K562 (cell line): ENCODE results near the gene CD46. TPM values are rescaled to one million over a fixed set of nuclear protein-coding genes. Genes with fewer than 3 reads are reported as not detected.

Source experiments
- BRD9 ChIP-seq: fragments of 450-650 bp; IDR thresholded peaks from 2 replicates; pipeline ENCODE4 v1.6.1; 2018; ENCODE audit warnings: low read depth; ENCODE audit not compliant: partially characterized antibody
- CCNT2 ChIP-seq: IDR thresholded peaks from 2 replicates; pipeline ENCODE4 v1.6.1; 2011; ENCODE audit warnings: borderline replicate concordance, low read depth, mild to moderate bottlenecking, moderate library complexity, mixed read lengths, low read length; ENCODE audit not compliant: insufficient read length; ENCODE audit errors: extremely low read depth
- ELF4 ChIP-seq: fragments of 450-650 bp; formaldehyde crosslinking; IDR thresholded peaks from 2 replicates; pipeline ENCODE4 v1.4.0; 2022; ENCODE audit warnings: missing genetic modification characterization
- FOXA3 ChIP-seq, 2 experiments: fragments of 450-650 bp in 1 of 2; sonication (generic) in 1 of 2; formaldehyde crosslinking; IDR thresholded peaks in 1 of 2; conservative IDR thresholded peaks in 1 of 2; 2 replicates each; pipeline versions ENCODE4 v1.4.0 to v1.8.0; 2020 to 2022; ENCODE audit warnings: mild to moderate bottlenecking in 2 of 2, missing genetic modification reagents in 1 of 2
- GTF2E2 ChIP-seq: fragments of 200-800 bp; sonication (Bioruptor generic); IDR thresholded peaks from 2 replicates; pipeline ENCODE4 v1.6.1; 2016; ENCODE audit warnings: missing genetic modification characterization, missing compliant biosample characterization
- JUN ChIP-seq, 2 experiments: sonication (generic) in 1 of 2; formaldehyde crosslinking in 1 of 2; IDR thresholded peaks; 2 replicates each; pipeline versions ENCODE4 v1.6.1 to v1.8.0; 2012 to 2022; ENCODE audit warnings: borderline replicate concordance in 2 of 2, mild to moderate bottlenecking in 2 of 2, improper control_type of control experiment in 1 of 2, low read depth in 1 of 2, low read length in 1 of 2, missing genetic modification reagents in 1 of 2
- KAT8 ChIP-seq: fragments of 450-650 bp; IDR thresholded peaks from 2 replicates; pipeline ENCODE4 v1.6.1; 2016; ENCODE audit warnings: low read depth, mild to moderate bottlenecking
- KLF13 ChIP-seq: fragments of 450-650 bp; IDR thresholded peaks from 2 replicates; pipeline ENCODE4 v1.6.1; 2016; ENCODE audit warnings: missing genetic modification characterization, low read depth, mild to moderate bottlenecking, missing compliant biosample characterization, moderate library complexity, borderline replicate concordance
- MCM7 ChIP-seq, 2 experiments: fragments of 450-650 bp; IDR thresholded peaks; 2 replicates each; pipeline ENCODE4 v1.6.1; 2016 to 2018
- NELFE ChIP-seq: IDR thresholded peaks from 2 replicates; pipeline ENCODE4 v1.6.1; 2011; ENCODE audit warnings: mild to moderate bottlenecking; ENCODE audit not compliant: insufficient read depth, insufficient read length
- POLR2A ChIP-seq: fragments of 450-650 bp; conservative IDR thresholded peaks from 2 replicates; pipeline ENCODE4 v1.6.1; 2016
- SPI1 ChIP-seq: IDR thresholded peaks from 2 replicates; pipeline ENCODE4 v1.6.1; 2011; ENCODE audit warnings: low read depth, low read length, control low read depth, borderline replicate concordance
- TOE1 ChIP-seq, 2 experiments: fragments of 450-650 bp in 1 of 2; sonication (generic) in 1 of 2; formaldehyde crosslinking in 1 of 2; IDR thresholded peaks; 2 replicates each; pipeline versions ENCODE4 v1.7.1 to v1.8.0; 2016 to 2022; ENCODE audit warnings: borderline replicate concordance in 2 of 2, mild to moderate bottlenecking in 2 of 2, antibody characterized with exemption in 1 of 2, inconsistent platforms in 1 of 2, low read depth in 1 of 2, missing genetic modification reagents in 1 of 2, moderate library complexity in 1 of 2
- ZC3H4 ChIP-seq: sonication (generic); formaldehyde crosslinking; IDR thresholded peaks from 2 replicates; pipeline ENCODE4 v1.9.0; 2021; ENCODE audit warnings: missing genetic modification reagents, borderline replicate concordance
- ZNF217 ChIP-seq: sonication (generic); formaldehyde crosslinking; IDR thresholded peaks from 2 replicates; pipeline ENCODE4 v1.8.0; 2022; ENCODE audit warnings: mild to moderate bottlenecking, missing genetic modification reagents
- ZNF347 ChIP-seq: fragments of 450-650 bp; formaldehyde crosslinking; IDR thresholded peaks from 2 replicates; pipeline ENCODE4 v1.4.0; 2020; ENCODE audit warnings: low read depth, mild to moderate bottlenecking, moderate library complexity
- ZNF41 ChIP-seq: fragments of 250-450 bp; sonication (Bioruptor Pico); conservative IDR thresholded peaks from 2 replicates; pipeline ENCODE4 v1.4.0; 2020; ENCODE audit warnings: mild to moderate bottlenecking
- ZNF444 ChIP-seq: fragments of 250-450 bp; sonication (Bioruptor Pico); IDR thresholded peaks from 2 replicates; pipeline ENCODE4 v1.4.0; 2020; ENCODE audit warnings: mild to moderate bottlenecking, moderate library complexity
- polyA plus RNA-seq, 8 experiments: library from polyadenylated mRNA; depleted of rRNA in 4 of 8; stranded (reverse) in 5 of 8; unstranded in 3 of 8; fragments of >200 nt; fragmentation: Nextera tagmentation in 2 of 8; fragmentation: Illumina TruSeq in 1 of 8; extraction: Ambion mirVana in 2 of 8; extraction: Trizol in 1 of 8; gene quantifications; 2 replicates each; pipeline versions ENCODE4 v1.2.1 to v1.2.3, GENCODE V29; 2011 to 2014; ENCODE audit warnings: inconsistent platforms in 1 of 8, missing spikeins in 1 of 8
- total RNA-seq, 7 experiments: library from RNA; depleted of rRNA in 6 of 7; stranded (reverse); fragments of >200 nt in 6 of 7; fragmentation: Illumina TruSeq in 2 of 7; extraction: Trizol in 2 of 7; gene quantifications; 2 replicates each; pipeline versions ENCODE4 v1.2.1 to v1.2.3, GENCODE V29; 2011 to 2021; ENCODE audit warnings: low replicate concordance in 1 of 7
- TF ChIP-seq, protein P1 (sequence below), 2 experiments: fragments of 450-650 bp in 1 of 2; sonication (generic) in 1 of 2; formaldehyde crosslinking in 1 of 2; IDR thresholded peaks; 2 replicates each; pipeline versions ENCODE4 v1.7.1 to v1.9.0; 2016 to 2022; ENCODE audit warnings: inconsistent platforms in 1 of 2, mild to moderate bottlenecking in 1 of 2, missing genetic modification reagents in 1 of 2

Gene CD46
- total and polyA plus RNA-seq, 9 of the 15 experiments (the other 6 are each of a cell fraction or from before 2014, with no cell fraction given) = 87.9 to 374 (median 156) TPM

DNA sequence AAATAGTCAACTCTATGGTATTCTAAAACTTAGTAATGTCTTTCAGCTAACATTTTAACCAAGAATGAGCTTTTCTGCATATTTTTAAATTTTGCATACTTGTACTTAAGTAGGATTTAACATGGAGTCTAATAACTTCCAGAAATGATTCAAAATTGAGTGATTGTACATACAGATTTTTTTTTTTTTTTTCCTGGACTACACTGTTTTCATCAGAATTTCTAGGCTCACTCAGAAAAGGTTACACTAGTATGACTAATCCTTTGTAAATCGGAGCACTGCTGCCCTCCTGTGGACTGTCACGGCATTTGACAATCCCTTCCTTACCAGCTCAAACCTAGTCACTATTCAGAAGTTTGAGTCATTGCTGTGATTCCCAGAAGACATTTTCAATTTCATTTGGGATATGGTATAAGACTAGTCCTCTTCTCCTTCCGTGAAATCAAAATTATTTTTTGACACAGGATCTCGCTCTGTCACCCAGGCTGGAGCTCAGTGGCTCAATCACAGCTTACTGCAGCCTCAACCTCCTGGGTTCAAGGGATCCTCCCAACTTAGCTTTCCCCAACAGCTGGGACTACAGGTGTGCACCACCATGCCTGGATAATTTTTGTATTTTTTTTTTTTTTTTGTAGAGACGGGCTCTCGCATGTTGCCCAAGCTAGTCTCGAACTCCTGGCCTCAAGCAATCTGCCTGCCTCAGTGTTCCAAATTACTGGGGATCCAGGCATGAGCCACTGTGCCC, 45.5 kb downstream of the CD46 start (continued):
- TF ChIP-seq TOE1 (IDR thresholded peaks at IDR 0.05; ENCODE audit: borderline replicate concordance) = no peak
- TF ChIP-seq TOE1 (CRISPR knock-in tag; IDR thresholded peaks at IDR 0.05; ENCODE audit: borderline replicate concordance, low read depth) = no peak
- TF ChIP-seq ZNF444 (CRISPR knock-in tag) = no peak
- no peak for TF ChIP-seq ZNF217 (CRISPR knock-in tag)
- TF ChIP-seq KAT8 = no peak
- no peak for TF ChIP-seq ZC3H4 (CRISPR knock-in tag)
- TF ChIP-seq JUN (IDR thresholded peaks at IDR 0.05; ENCODE audit: borderline replicate concordance, low read depth, low read length) = peak; percentile 80; the same call in 1 of the 2 replicates
- no peak for TF ChIP-seq JUN (CRISPR knock-in tag; IDR thresholded peaks at IDR 0.05; ENCODE audit: borderline replicate concordance)
- no peak for TF ChIP-seq MCM7 (IDR thresholded peaks at IDR 0.05)
- no peak for TF ChIP-seq ZNF41 (CRISPR knock-in tag)
- no peak for TF ChIP-seq NELFE
- no peak for TF ChIP-seq ELF4
- TF ChIP-seq, protein P1, sequence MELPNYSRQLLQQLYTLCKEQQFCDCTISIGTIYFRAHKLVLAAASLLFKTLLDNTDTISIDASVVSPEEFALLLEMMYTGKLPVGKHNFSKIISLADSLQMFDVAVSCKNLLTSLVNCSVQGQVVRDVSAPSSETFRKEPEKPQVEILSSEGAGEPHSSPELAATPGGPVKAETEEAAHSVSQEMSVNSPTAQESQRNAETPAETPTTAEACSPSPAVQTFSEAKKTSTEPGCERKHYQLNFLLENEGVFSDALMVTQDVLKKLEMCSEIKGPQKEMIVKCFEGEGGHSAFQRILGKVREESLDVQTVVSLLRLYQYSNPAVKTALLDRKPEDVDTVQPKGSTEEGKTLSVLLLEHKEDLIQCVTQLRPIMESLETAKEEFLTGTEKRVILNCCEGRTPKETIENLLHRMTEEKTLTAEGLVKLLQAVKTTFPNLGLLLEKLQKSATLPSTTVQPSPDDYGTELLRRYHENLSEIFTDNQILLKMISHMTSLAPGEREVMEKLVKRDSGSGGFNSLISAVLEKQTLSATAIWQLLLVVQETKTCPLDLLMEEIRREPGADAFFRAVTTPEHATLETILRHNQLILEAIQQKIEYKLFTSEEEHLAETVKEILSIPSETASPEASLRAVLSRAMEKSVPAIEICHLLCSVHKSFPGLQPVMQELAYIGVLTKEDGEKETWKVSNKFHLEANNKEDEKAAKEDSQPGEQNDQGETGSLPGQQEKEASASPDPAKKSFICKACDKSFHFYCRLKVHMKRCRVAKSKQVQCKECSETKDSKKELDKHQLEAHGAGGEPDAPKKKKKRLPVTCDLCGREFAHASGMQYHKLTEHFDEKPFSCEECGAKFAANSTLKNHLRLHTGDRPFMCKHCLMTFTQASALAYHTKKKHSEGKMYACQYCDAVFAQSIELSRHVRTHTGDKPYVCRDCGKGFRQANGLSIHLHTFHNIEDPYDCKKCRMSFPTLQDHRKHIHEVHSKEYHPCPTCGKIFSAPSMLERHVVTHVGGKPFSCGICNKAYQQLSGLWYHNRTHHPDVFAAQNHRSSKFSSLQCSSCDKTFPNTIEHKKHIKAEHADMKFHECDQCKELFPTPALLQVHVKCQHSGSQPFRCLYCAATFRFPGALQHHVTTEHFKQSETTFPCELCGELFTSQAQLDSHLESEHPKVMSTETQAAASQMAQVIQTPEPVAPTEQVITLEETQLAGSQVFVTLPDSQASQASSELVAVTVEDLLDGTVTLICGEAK (IDR thresholded peaks at IDR 0.05) = no peak
- TF ChIP-seq, protein P1 (CRISPR knock-in tag; IDR thresholded peaks at IDR 0.05) = no peak
- TF ChIP-seq FOXA3 (CRISPR knock-in tag; conservative IDR thresholded peaks at IDR 0.05 in 1 of 2, IDR thresholded peaks at IDR 0.05 in 1 of 2) = no peak
- no peak; the same call in none of the 2 replicates for TF ChIP-seq POLR2A
- TF ChIP-seq CCNT2 = no peak
- TF ChIP-seq BRD9 = peak; percentile 68
- TF ChIP-seq KLF13 (tag) = no peak
- no peak for TF ChIP-seq ZNF347 (CRISPR knock-in tag)
- TF ChIP-seq GTF2E2 (tag) = no peak
- TF ChIP-seq SPI1 = no peak
